Measurements from ENCODE around the gene SFXN2.
"Not testable (repeated sequence)": the region's sequence is repeated elsewhere in the genome, so short reads cannot be mapped to it uniquely, and the experiment has no call there.

SFXN2 gene

GRCh38 chr10:102712089-102712488 is 2.3 kb upstream of the SFXN2 start:
- H3K4me1 ChIP-seq (ENCODE audit: control insufficient read depth in 1 of 2, insufficient read depth in 2 of 2, low read length in 2 of 2), result peaks cover 0 to 17% of the 10 kb centered on the region in 2 donors
- no peaks in the 10 kb centered on the region for H3K27me3 ChIP-seq (ENCODE audit: low read depth, low read length)
- H3K36me3 ChIP-seq (ENCODE audit: control insufficient read depth in 1 of 2, insufficient read depth in 2 of 2, low read length in 2 of 2), result no peaks in the 10 kb centered on the region
- H3K9me3 ChIP-seq (ENCODE audit: control insufficient read depth in 1 of 2, low read length in 2 of 2), result no peaks in the 10 kb centered on the region
- no peak overlapping the region for H3K4me3 ChIP-seq (ENCODE audit: low read depth in 1 of 2, low read length in 2 of 2)
- H3K27ac ChIP-seq (ENCODE audit: low read length), result no peak overlapping the region

DNA sequence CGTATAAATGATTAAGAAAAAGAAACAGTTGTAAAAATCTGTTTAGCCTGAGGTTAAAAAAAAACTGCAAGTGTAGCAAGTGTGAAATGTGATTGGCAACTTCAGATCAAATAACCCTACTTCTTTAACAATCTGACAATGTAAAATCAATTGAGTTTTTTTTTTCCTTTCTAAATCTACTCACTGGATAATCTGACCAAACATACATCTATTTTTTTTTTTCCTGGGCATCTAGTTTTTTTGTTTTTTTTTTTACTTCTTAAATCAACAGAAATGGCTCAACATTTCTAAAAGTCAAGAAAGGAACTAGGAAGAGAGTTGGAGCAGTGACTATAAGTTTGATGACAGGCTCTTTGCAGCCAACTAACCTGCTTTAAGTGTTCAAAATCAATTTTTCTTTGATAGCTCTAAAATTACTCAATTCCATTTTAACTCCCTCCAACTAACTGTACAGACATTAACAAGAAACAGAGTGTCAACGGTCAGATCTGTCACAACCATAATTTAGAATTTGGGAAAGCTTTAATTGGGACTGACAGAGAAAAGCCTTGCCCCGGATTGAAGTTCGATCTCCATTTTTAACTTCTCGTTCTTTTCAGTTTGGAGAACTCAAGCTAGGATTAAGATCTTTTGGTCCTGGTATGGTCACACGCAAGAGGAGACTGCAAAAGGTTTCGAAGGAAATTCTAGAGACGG is 1.4 kb upstream of the SFXN2 start:
- H3K4me3 ChIP-seq (ENCODE audit: low read depth in 1 of 2, low read length in 2 of 2), result peak overlapping the region; percentile 83 to 96
- H3K4me1 ChIP-seq (ENCODE audit: control insufficient read depth in 1 of 2, insufficient read depth in 2 of 2, low read length in 2 of 2), result peaks cover 0 to 21% of the 10 kb centered on the region in 2 donors
- H3K27ac ChIP-seq (ENCODE audit: low read length), result peak overlapping the region; percentile 53
- H3K9me3 ChIP-seq (ENCODE audit: control insufficient read depth in 1 of 2, low read length in 2 of 2), result no peaks in the 10 kb centered on the region
- H3K36me3 ChIP-seq (ENCODE audit: control insufficient read depth in 1 of 2, insufficient read depth in 2 of 2, low read length in 2 of 2), result no peaks in the 10 kb centered on the region
- H3K27me3 ChIP-seq (ENCODE audit: low read depth, low read length), result no peaks in the 10 kb centered on the region

DNA sequence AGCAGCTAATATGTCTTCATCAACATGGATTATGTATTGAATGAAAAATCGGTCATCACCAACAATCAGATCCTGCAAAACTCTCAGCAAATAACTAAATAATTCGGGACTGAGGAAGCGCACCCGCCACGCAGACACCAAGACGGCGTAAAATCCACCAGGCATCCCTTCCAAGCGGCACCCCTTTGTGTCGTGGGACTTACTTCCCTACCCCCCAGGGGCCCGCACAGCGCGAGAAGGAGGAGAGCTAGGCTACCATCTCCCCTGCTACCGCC is 960 bp upstream of the SFXN2 start:
- H3K4me3 ChIP-seq (ENCODE audit: low read depth in 1 of 2, low read length in 2 of 2), result peak overlapping the region; percentile 83 to 96
- H3K9me3 ChIP-seq (ENCODE audit: control insufficient read depth in 1 of 2, low read length in 2 of 2), result no peaks in the 10 kb centered on the region
- peaks cover 0 to 25% of the 10 kb centered on the region in 2 donors for H3K4me1 ChIP-seq (ENCODE audit: control insufficient read depth in 1 of 2, insufficient read depth in 2 of 2, low read length in 2 of 2)
- H3K36me3 ChIP-seq (ENCODE audit: control insufficient read depth in 1 of 2, insufficient read depth in 2 of 2, low read length in 2 of 2), result no peaks in the 10 kb centered on the region
- H3K27ac ChIP-seq (ENCODE audit: low read length), result peak overlapping the region; percentile 53
- no peaks in the 10 kb centered on the region for H3K27me3 ChIP-seq (ENCODE audit: low read depth, low read length)

DNA sequence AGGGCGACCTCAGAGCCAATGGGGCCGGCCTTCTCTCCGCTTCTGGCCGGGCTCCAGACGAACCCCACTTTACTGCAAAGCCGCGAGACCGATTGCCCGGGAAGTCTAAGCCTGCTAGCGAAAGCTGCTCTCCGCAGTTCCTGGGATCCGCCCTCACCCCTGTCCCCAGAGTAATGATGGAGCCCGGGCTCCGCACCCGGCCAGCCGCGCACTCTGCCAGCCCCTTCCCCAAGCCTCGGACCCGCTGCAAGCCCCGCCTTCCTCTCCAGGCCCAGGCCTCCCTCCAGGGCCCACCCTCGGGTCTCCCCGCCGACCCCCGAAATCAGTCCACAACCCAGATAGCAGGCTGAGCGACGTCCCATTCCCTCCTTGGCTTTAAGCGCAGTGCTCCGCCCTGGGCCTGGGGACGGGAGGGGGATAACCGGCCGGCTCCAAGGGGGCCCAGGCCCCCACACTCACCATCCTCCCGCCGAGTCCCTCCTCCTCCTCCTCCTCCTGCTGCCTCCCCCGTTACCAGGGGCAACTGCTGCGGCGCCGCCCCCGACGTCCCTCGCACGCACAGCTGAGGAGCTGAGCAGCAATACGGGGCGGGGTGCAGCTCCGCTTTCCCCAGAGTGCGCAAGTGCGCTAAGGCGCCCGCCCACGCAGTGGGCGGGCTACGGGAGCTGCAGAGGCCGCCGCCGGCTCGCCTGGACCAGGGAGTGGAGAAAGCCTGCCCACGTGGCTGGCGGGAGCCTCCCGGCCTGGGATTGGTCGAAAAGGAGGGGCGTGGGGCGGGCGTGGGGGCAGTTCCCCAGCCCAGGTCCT is 419 bp upstream of the SFXN2 start, which contains the start of gene ARL3:
TSS of gene ARL3 (minus strand) at position 584 of the 807 bp plus-strand sequence. CDS start at position 462, 122 bp downstream.
- Histone ChIP-seq H3K9me3 (ENCODE audit: control insufficient read depth in 1 of 2, low read length in 2 of 2) (no peaks in the 10 kb centered on the region), H3K4me1 (ENCODE audit: control insufficient read depth in 1 of 2, insufficient read depth in 2 of 2, low read length in 2 of 2) (peaks cover 0 to 25% of the 10 kb centered on the region in 2 donors), H3K27me3 (ENCODE audit: low read depth, low read length) (no peaks in the 10 kb centered on the region), H3K27ac (ENCODE audit: low read length) (peak within 1 kb of the TSS; percentile 53), H3K4me3 (ENCODE audit: low read depth in 1 of 2, low read length in 2 of 2) (peak within 1 kb of the TSS; percentile 83 to 96), H3K36me3 (ENCODE audit: control insufficient read depth in 1 of 2, insufficient read depth in 2 of 2, low read length in 2 of 2) (no peaks in the 10 kb centered on the region)

- Histone ChIP-seq H3K27me3 (ENCODE audit: low read depth, low read length) (no peaks in the 10 kb centered on the region), H3K9me3 (ENCODE audit: control insufficient read depth in 1 of 2, low read length in 2 of 2) (no peaks in the 10 kb centered on the region), H3K4me1 (ENCODE audit: control insufficient read depth in 1 of 2, insufficient read depth in 2 of 2, low read length in 2 of 2) (peaks cover 0 to 25% of the 10 kb centered on the region in 2 donors), H3K36me3 (ENCODE audit: control insufficient read depth in 1 of 2, insufficient read depth in 2 of 2, low read length in 2 of 2) (no peaks in the 10 kb centered on the region), H3K4me3 (ENCODE audit: low read depth in 1 of 2, low read length in 2 of 2) (no peak overlapping the region), H3K27ac (ENCODE audit: low read length) (no peak overlapping the region)
Observed at GRCh38 chr10:102715880-102716279, 1.4 kb downstream of the SFXN2 start.

GRCh38 chr10:102716900-102717565 is 2.6 kb downstream of the SFXN2 start:
- not testable (repeated sequence) for H3K27ac ChIP-seq (ENCODE audit: low read length)

GRCh38 chr10:102718220-102718619 is 3.8 kb downstream of the SFXN2 start:
- no peaks in the 10 kb centered on the region for H3K9me3 ChIP-seq (ENCODE audit: control insufficient read depth in 1 of 2, low read length in 2 of 2)
- H3K4me3 ChIP-seq (ENCODE audit: low read depth in 1 of 2, low read length in 2 of 2), result no peak overlapping the region
- peaks cover 0 to 21% of the 10 kb centered on the region in 2 donors for H3K4me1 ChIP-seq (ENCODE audit: control insufficient read depth in 1 of 2, insufficient read depth in 2 of 2, low read length in 2 of 2)
- H3K27me3 ChIP-seq (ENCODE audit: low read depth, low read length), result no peaks in the 10 kb centered on the region
- H3K27ac ChIP-seq (ENCODE audit: low read length), result no peak overlapping the region
- no peaks in the 10 kb centered on the region for H3K36me3 ChIP-seq (ENCODE audit: control insufficient read depth in 1 of 2, insufficient read depth in 2 of 2, low read length in 2 of 2)

More at GRCh38 chr10:102716900-102717565, 2.6 kb downstream of the SFXN2 start:
- not testable (repeated sequence) for H3K9me3 ChIP-seq (ENCODE audit: control insufficient read depth in 1 of 2, low read length in 2 of 2); H3K27me3 ChIP-seq (ENCODE audit: low read depth, low read length); H3K4me3 ChIP-seq (ENCODE audit: low read depth in 1 of 2, low read length in 2 of 2); H3K36me3 ChIP-seq (ENCODE audit: control insufficient read depth in 1 of 2, insufficient read depth in 2 of 2, low read length in 2 of 2)
- H3K4me1 ChIP-seq (ENCODE audit: control insufficient read depth in 1 of 2, insufficient read depth in 2 of 2, low read length in 2 of 2), result peaks cover 0 to 25% of the 10 kb centered on the region in 2 donors

- H3K27me3 ChIP-seq (ENCODE audit: low read depth, low read length), result no peaks in the 10 kb centered on the region
- H3K4me3 ChIP-seq (ENCODE audit: low read depth in 1 of 2, low read length in 2 of 2), result no peak overlapping the region
- no peaks in the 10 kb centered on the region for H3K36me3 ChIP-seq (ENCODE audit: control insufficient read depth in 1 of 2, insufficient read depth in 2 of 2, low read length in 2 of 2)
- H3K9me3 ChIP-seq (ENCODE audit: control insufficient read depth in 1 of 2, low read length in 2 of 2), result no peaks in the 10 kb centered on the region
- peaks cover 0 to 9% of the 10 kb centered on the region in 2 donors for H3K4me1 ChIP-seq (ENCODE audit: control insufficient read depth in 1 of 2, insufficient read depth in 2 of 2, low read length in 2 of 2)
- no peak overlapping the region for H3K27ac ChIP-seq (ENCODE audit: low read length)
Observed at GRCh38 chr10:102720337-102720736, 5.9 kb downstream of the SFXN2 start.

DNA sequence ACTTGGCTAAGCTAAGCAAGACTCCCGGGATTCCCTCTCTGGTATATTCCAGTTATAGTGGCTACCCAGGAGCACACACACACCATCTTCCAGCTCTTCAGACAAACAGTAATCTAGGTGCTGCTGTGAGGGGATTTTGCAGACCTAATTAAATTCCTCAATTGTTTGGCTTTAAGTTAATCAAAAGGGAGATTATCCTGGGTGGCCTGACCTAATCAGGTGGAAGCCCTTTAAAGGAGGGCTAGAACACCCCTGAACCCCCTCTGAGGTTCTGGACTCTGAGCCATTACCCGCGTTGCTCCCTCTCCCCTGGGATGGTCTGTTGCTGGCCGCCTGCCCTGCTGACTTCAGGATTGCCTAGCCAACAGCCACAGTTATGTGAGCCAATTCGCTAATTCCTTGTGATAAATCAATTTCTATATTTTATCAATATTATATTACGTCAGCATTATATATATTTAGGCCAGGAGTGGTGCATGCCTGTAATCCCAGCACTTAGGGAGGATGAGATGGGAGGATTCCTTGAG is 6.4 kb downstream of the SFXN2 start:
- Histone ChIP-seq H3K4me3 (ENCODE audit: low read depth in 1 of 2, low read length in 2 of 2) (no peak overlapping the region), H3K27ac (ENCODE audit: low read length) (no peak overlapping the region), H3K27me3 (ENCODE audit: low read depth, low read length) (no peaks in the 10 kb centered on the region), H3K4me1 (ENCODE audit: control insufficient read depth in 1 of 2, insufficient read depth in 2 of 2, low read length in 2 of 2) (peaks cover 0 to 9% of the 10 kb centered on the region in 2 donors), H3K36me3 (ENCODE audit: control insufficient read depth in 1 of 2, insufficient read depth in 2 of 2, low read length in 2 of 2) (no peaks in the 10 kb centered on the region), H3K9me3 (ENCODE audit: control insufficient read depth in 1 of 2, low read length in 2 of 2) (no peaks in the 10 kb centered on the region)

GRCh38 chr10:102721954-102722353 is 7.5 kb downstream of the SFXN2 start:
- Histone ChIP-seq H3K27ac (ENCODE audit: low read length) (no peak overlapping the region), H3K27me3 (ENCODE audit: low read depth, low read length) (no peaks in the 10 kb centered on the region), H3K9me3 (ENCODE audit: control insufficient read depth in 1 of 2, low read length in 2 of 2) (no peaks in the 10 kb centered on the region), H3K36me3 (ENCODE audit: control insufficient read depth in 1 of 2, insufficient read depth in 2 of 2, low read length in 2 of 2) (no peaks in the 10 kb centered on the region), H3K4me1 (ENCODE audit: control insufficient read depth in 1 of 2, insufficient read depth in 2 of 2, low read length in 2 of 2) (peaks cover 0 to 9% of the 10 kb centered on the region in 2 donors), H3K4me3 (ENCODE audit: low read depth in 1 of 2, low read length in 2 of 2) (no peak overlapping the region)

GRCh38 chr10:102723989-102724388 is 9.6 kb downstream of the SFXN2 start:
- Histone ChIP-seq H3K27me3 (ENCODE audit: low read depth, low read length) (no peaks in the 10 kb centered on the region), H3K9me3 (ENCODE audit: control insufficient read depth in 1 of 2, low read length in 2 of 2) (no peaks in the 10 kb centered on the region), H3K4me3 (ENCODE audit: low read depth in 1 of 2, low read length in 2 of 2) (no peak overlapping the region), H3K36me3 (ENCODE audit: control insufficient read depth in 1 of 2, insufficient read depth in 2 of 2, low read length in 2 of 2) (peaks cover 0 to 4% of the 10 kb centered on the region in 2 donors), H3K4me1 (ENCODE audit: control insufficient read depth in 1 of 2, insufficient read depth in 2 of 2, low read length in 2 of 2) (peaks cover 0 to 3% of the 10 kb centered on the region in 2 donors), H3K27ac (ENCODE audit: low read length) (no peak overlapping the region)
